SK-N-MC (cell line): ENCODE results near the gene RELL2.

ENCODE experiments used
- EZH2 ChIP-seq: fragments of 200-600 bp; sonication (generic); IDR thresholded peaks from one replicate; pipeline ENCODE4 v1.6.1; 2017; ENCODE audit warnings: antibody characterized with exemption
- POLR2AphosphoS5 ChIP-seq: IDR thresholded peaks from 2 replicates; pipeline ENCODE4 v1.6.1; 2012; ENCODE audit warnings: mild to moderate bottlenecking, low read depth, low read length, borderline replicate concordance

- TF ChIP-seq EZH2, result no peak
- no peak for TF ChIP-seq POLR2AphosphoS5
Measured at GRCh38 chr5:141633871-141634561, 2.8 kb upstream of the RELL2 start.
